Astrocyte of the cerebellum (primary cell): ENCODE measurements around the gene USP37.
"Not testable (repeated sequence)": the region's sequence is repeated elsewhere in the genome, so short reads cannot be mapped to it uniquely, and the experiment has no call there.

Experiments
- DNase-seq: peaks from one replicate; pipeline ENCODE4 v3.0.0-alpha.2; 2011; ENCODE audit warnings: low read depth
- H3K4me3 ChIP-seq: 2 replicates; pipeline ENCODE4 v1.5.1; 2011; ENCODE audit warnings: mild to moderate bottlenecking, low read depth, low read length, moderate library complexity
- in situ Hi-C: cut with HindIII; loops from 2 replicates; pipeline ENCODE4 v1.10.0; 2017; ENCODE audit warnings: low sequenced_read_pairs
- TF ChIP-seq, protein P1 (sequence below): IDR thresholded peaks from 2 replicates; pipeline ENCODE4 v1.5.1; 2012; ENCODE audit warnings: low read length, low read depth, moderate library complexity, mild to moderate bottlenecking; ENCODE audit errors: missing control alignments

USP37 gene

DNA sequence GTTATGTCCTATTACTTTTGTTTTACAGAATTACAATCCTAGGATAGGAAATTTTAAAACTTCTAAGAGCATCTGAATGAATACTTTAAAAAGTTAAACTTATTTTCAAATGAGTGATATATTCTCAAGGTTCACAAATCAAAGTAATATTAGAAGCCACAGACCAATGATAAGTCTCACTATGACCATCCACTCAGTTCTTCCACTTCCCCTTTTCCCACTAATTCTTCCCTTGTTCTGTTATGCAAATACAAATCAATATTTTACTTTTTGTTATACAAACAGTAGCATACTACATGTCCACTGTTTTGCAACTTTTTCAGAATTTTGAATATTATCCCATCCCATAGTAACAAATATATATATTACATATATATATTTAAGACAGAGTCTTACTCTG is 20.2 kb downstream of the USP37 start:
- H3K4me3 ChIP-seq = no peak overlapping the region
- in situ Hi-C loops = no loop called here
- TF ChIP-seq, protein P1, sequence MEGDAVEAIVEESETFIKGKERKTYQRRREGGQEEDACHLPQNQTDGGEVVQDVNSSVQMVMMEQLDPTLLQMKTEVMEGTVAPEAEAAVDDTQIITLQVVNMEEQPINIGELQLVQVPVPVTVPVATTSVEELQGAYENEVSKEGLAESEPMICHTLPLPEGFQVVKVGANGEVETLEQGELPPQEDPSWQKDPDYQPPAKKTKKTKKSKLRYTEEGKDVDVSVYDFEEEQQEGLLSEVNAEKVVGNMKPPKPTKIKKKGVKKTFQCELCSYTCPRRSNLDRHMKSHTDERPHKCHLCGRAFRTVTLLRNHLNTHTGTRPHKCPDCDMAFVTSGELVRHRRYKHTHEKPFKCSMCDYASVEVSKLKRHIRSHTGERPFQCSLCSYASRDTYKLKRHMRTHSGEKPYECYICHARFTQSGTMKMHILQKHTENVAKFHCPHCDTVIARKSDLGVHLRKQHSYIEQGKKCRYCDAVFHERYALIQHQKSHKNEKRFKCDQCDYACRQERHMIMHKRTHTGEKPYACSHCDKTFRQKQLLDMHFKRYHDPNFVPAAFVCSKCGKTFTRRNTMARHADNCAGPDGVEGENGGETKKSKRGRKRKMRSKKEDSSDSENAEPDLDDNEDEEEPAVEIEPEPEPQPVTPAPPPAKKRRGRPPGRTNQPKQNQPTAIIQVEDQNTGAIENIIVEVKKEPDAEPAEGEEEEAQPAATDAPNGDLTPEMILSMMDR = no peak
- DNase-seq = no peak

DNA sequence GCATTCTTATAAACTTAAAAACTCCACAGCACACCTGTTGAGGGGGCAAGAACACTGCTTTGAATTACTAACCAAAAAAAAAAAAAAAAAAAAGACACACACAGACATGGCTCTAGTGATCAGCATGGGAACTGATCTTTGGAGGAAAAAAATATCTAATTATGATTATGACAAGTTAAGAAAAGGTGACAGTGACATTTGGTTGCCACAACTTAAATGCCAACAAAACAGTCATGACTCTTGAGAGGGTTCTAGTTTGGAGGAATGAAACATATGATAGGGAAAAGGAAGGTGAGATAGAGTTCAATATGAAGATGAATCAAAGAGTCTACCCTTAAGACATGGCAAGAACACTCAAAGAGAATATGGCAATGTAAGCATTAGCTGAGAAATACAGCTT is 20.6 kb downstream of the USP37 start:
- in situ Hi-C loops = no loop called here

DNA sequence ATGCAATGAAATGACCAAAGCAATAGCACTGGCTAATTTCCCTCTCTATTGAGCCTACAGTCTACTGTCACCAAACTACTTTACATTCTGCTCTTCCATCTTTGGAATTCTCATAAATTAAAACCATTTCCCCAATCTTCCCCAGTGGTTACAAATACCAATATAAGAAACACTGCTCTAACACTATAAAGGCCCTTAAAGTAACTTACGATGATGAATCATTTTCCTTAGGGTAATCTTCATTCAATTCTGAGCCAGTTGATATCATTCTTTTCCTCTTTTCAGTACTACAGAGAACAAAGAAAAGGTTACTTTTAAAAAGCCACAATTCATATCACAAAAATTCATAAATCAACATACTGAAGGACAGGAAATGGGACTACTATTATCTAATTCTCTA is 22.1 kb downstream of the USP37 start:
- TF ChIP-seq, protein P1 = no peak
- in situ Hi-C loops = no loop called here
- no peak for DNase-seq
- no peak overlapping the region for H3K4me3 ChIP-seq

More for the DNA sequence above, 20.6 kb downstream of the USP37 start:
- TF ChIP-seq, protein P1 = no peak
- no peak overlapping the region for H3K4me3 ChIP-seq
- DNase-seq = no peak

DNA sequence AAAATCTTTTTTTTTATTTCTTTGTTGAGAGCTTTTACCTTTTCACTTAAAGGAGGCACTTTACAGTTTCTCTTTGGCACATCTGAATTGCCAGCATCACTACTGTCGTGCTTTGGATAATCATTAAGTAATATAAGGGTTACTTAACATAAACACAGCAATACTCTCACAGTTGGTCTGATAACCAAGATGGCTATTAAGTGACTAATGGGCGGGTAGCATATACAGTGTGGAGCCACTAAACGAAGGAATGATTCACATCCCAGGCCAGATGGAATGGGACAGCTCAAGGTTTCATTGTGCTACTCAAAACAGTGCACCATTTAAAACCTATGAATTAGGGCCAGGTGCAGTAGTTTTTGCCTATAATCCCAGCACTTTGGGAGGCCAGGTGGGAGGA is 28.1 kb downstream of the USP37 start:
- TF ChIP-seq, protein P1 = no peak
- in situ Hi-C loops = no loop called here
- no peak for DNase-seq
- no peak overlapping the region for H3K4me3 ChIP-seq

DNA sequence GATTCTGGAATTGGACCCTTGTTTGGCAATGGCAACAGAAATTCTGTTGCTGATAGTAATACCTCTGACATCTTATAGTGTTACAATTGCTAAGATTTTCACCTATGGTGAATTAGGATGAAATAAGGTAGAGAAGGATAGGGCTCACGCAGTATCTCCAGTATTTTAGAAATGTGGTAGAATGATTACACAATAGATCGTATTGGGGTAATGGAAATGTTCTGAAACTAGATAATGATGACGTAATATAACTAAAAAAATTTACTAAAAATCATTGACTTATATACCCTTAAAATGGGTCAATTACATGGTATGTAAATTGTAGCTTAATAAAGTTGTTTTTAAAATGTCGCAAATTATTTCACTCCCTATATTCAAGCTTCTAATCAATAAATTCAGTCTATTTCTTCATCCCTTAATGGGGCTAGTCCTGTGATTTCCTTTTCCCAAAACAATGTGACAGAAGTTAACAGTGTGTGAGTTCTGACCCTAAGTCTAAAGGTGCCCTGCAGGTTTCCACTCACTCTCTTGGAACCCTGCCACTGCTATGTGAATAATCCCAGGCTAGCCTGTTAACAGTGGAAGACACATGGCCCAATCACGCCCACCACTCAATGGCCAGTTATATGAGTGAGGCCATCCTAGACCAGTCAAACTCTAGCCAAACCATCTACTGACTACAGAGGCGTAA is 31.2 kb downstream of the USP37 start:
- in situ Hi-C loops = no loop called here
- no peak for DNase-seq
- TF ChIP-seq, protein P1 = no peak
- no peak overlapping the region for H3K4me3 ChIP-seq

DNA sequence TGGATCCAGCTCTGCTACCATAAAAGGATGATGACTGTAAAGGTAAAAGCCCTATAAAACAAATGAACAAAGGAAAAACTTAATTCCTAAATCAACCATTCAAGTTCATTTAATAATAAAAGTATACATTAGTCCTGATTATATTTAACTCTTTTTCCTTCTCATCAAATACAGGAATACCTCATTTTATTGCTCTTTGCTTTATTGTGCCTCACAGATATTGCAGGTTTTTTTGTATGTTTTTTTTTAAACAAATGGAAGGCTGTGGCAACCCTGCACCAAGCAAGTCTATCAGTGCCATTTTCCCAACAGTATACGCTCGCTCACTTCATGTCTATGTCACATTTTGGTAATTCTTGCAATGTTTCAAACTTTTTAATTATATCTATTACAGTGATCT is 38.2 kb downstream of the USP37 start:
- H3K4me3 ChIP-seq = no peak overlapping the region
- in situ Hi-C loops = no loop called here
- TF ChIP-seq, protein P1 = no peak
- DNase-seq = no peak

DNA sequence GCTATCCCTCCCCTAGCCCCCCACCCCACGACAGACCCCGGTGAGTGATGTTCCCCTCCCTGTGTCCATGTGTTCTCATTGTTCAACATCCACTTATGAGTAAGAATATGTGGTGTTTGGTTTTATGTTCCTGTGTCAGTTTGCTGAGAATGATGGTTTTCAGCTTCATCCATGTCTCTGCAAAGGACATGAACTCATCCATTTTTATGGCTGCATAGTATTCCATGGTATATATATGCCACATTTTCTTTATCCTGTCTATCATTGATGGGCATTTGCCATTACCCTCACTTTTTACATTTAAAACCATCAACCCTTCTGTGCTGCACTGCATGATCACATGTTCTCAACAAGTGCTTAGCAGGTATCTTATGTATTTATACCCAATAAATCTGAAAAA is 39.7 kb downstream of the USP37 start:
- in situ Hi-C loops, H3K4me3 ChIP-seq, DNase-seq: not testable (repeated sequence)
